ENCODE data around the gene PLD1.

GRCh38 chr3:171563298-171563697, 247.0 kb downstream of the PLD1 start:
- no peak for TF ChIP-seq GABPA (IDR thresholded peaks at IDR 0.05; ENCODE audit: low read depth)
- no peak for TF ChIP-seq CTCF (IDR thresholded peaks at IDR 0.05; ENCODE audit: insufficient read depth, low read length)
- no peak for TF ChIP-seq SPI1 (IDR thresholded peaks at IDR 0.05; ENCODE audit: borderline replicate concordance, low read depth)
- TF ChIP-seq POLR2AphosphoS5 (IDR thresholded peaks at IDR 0.05; ENCODE audit: low read depth), result no peak
- no peak for TF ChIP-seq REST (IDR thresholded peaks at IDR 0.05; ENCODE audit: insufficient replicate concordance, low read depth)

Measured in HL-60 (cell line).